Endothelial cell (in vitro differentiated cells): ENCODE measurements around the gene S100A2. TPM values are rescaled to one million over a fixed set of nuclear protein-coding genes. Genes with fewer than 3 reads are reported as not detected.
"Not testable (repeated sequence)": the region's sequence is repeated elsewhere in the genome, so short reads cannot be mapped to it uniquely, and the experiment has no call there.

Experiments used
- DNase-seq: peaks from one replicate; pipeline ENCODE4 v3.0.0; 2021; ENCODE audit warnings: low spot score
- H3K27ac Mint-ChIP-seq: one replicate; pipeline ENCODE4 v1.8.0; 2021; ENCODE audit warnings: mixed read lengths, inconsistent platforms; ENCODE audit not compliant: unreplicated experiment
- H3K27me3 Mint-ChIP-seq: one replicate; pipeline ENCODE4 v1.8.0; 2021; ENCODE audit warnings: mild to moderate bottlenecking, moderate library complexity, mixed read lengths, inconsistent platforms; ENCODE audit not compliant: unreplicated experiment
- H3K36me3 Mint-ChIP-seq: one replicate; pipeline ENCODE4 v1.8.0; 2021; ENCODE audit warnings: mild to moderate bottlenecking, low read depth, mixed read lengths, inconsistent platforms; ENCODE audit not compliant: unreplicated experiment
- H3K4me1 Mint-ChIP-seq: one replicate; pipeline ENCODE4 v1.8.0; 2021; ENCODE audit warnings: mild to moderate bottlenecking, mixed read lengths, inconsistent platforms; ENCODE audit not compliant: unreplicated experiment
- H3K4me3 Mint-ChIP-seq: one replicate; pipeline ENCODE4 v1.8.0; 2021; ENCODE audit warnings: mild to moderate bottlenecking, mixed read lengths, inconsistent platforms; ENCODE audit not compliant: unreplicated experiment
- H3K9me3 Mint-ChIP-seq: one replicate; pipeline ENCODE4 v1.8.0; 2021; ENCODE audit warnings: mixed read lengths, inconsistent platforms; ENCODE audit not compliant: unreplicated experiment
- CTCF ChIP-seq: fragments of 200-600 bp; sonication (generic); IDR thresholded peaks from one replicate; pipeline ENCODE4 v1.5.0; 2021; ENCODE audit warnings: antibody characterized with exemption; ENCODE audit not compliant: unreplicated experiment
- total RNA-seq: library from RNA; stranded (reverse); fragmentation: NEBNext Ultra II Directional; extraction: Animal tissue kit (Norgen Biotek cat#: 25700); gene quantifications from one replicate; pipeline ENCODE4 v1.2.1, GENCODE V29; 2021; ENCODE audit not compliant: unreplicated experiment

S100A2 gene
- total RNA-seq, 1 donor from 2014 or later: not detected

- TF ChIP-seq CTCF: no peak
- peaks cover 6% of the 10 kb centered on the region for H3K4me1 Mint-ChIP-seq
- no peak for DNase-seq
- H3K9me3 Mint-ChIP-seq: no peaks in the 10 kb centered on the region
- no peak overlapping the region for H3K4me3 Mint-ChIP-seq
- H3K36me3 Mint-ChIP-seq: no peaks in the 10 kb centered on the region
- no peaks in the 10 kb centered on the region for H3K27me3 Mint-ChIP-seq
- H3K27ac Mint-ChIP-seq: no peak overlapping the region
Observed at GRCh38 chr1:153520818-153521476, 44.7 kb downstream of the S100A2 start.

GRCh38 chr1:153520137-153520691 is 45.4 kb downstream of the S100A2 start:
- not testable (repeated sequence) for H3K4me3 Mint-ChIP-seq, H3K36me3 Mint-ChIP-seq, H3K27ac Mint-ChIP-seq, H3K9me3 Mint-ChIP-seq, H3K4me1 Mint-ChIP-seq, H3K27me3 Mint-ChIP-seq, DNase-seq

GRCh38 chr1:153519242-153519641 is 46.4 kb downstream of the S100A2 start:
- H3K27me3 Mint-ChIP-seq: no peaks in the 10 kb centered on the region
- no peak overlapping the region for H3K27ac Mint-ChIP-seq
- DNase-seq: no peak
- peaks cover 6% of the 10 kb centered on the region for H3K4me1 Mint-ChIP-seq
- TF ChIP-seq CTCF: no peak
- H3K36me3 Mint-ChIP-seq: no peaks in the 10 kb centered on the region
- H3K4me3 Mint-ChIP-seq: no peak overlapping the region
- H3K9me3 Mint-ChIP-seq: no peaks in the 10 kb centered on the region

GRCh38 chr1:153515504-153516394 is 49.9 kb downstream of the S100A2 start:
- no peak for TF ChIP-seq CTCF
- peaks cover 6% of the 10 kb centered on the region for H3K4me1 Mint-ChIP-seq
- H3K4me3 Mint-ChIP-seq: peak overlapping the region; percentile 74
- DNase-seq: no peak
- H3K36me3 Mint-ChIP-seq: no peaks in the 10 kb centered on the region
- no peaks in the 10 kb centered on the region for H3K9me3 Mint-ChIP-seq
- peaks cover under 1% of the 10 kb centered on the region for H3K27me3 Mint-ChIP-seq
- H3K27ac Mint-ChIP-seq: no peak overlapping the region

- Mint-ChIP-seq H3K9me3 (no peaks in the 10 kb centered on the region), H3K4me3 (no peak overlapping the region), H3K36me3 (no peaks in the 10 kb centered on the region), H3K27me3 (peaks cover 8% of the 10 kb centered on the region), H3K4me1 (peaks cover 6% of the 10 kb centered on the region), H3K27ac (no peak overlapping the region)
- TF ChIP-seq CTCF: no peak
- DNase-seq: no peak
Observed at GRCh38 chr1:153513666-153514065, 52.0 kb downstream of the S100A2 start.
